Measurements from ENCODE around the gene SLC12A7. TPM values are rescaled to one million over a fixed set of nuclear protein-coding genes. Genes with fewer than 3 reads are reported as not detected.
"Not testable (repeated sequence)": the region's sequence is repeated elsewhere in the genome, so short reads cannot be mapped to it uniquely, and the experiment has no call there.

Gene SLC12A7
- total RNA-seq (2021; fragmentation: NEBNext Ultra II Directional; extraction: Animal tissue kit (Norgen Biotek cat#: 25700)), result under 1 TPM in 3 of 6 experiments, not detected in 3; 0.07 to 0.09 (median 0.09) TPM
- long read RNA-seq, result 0 reads

- no peaks in the 10 kb centered on the region for H3K4me1 Mint-ChIP-seq (ENCODE audit: low read depth)
- no peak within 1 kb of the TSS for H3K27ac Mint-ChIP-seq
- no peaks in the 10 kb centered on the region for H3K36me3 Mint-ChIP-seq (ENCODE audit: low read depth)
- H3K27me3 Mint-ChIP-seq (ENCODE audit: insufficient read depth), result peaks cover 23% of the 10 kb centered on the region
- no peak for DNase-seq
- H3K9me3 Mint-ChIP-seq, result no peaks in the 10 kb centered on the region
- no peak for TF ChIP-seq CTCF (IDR thresholded peaks at IDR 0.05)
- H3K4me3 Mint-ChIP-seq, result peak within 1 kb of the TSS; percentile 84
These were observed at the start of gene SLC12A7 for GRCh38 chr5:1111727-1112289. TSS of gene SLC12A7 (minus strand) at chr5:1112063. CDS start at chr5:1111991, 72 bp downstream.

GRCh38 chr5:1161108-1161832, 49.4 kb upstream of the SLC12A7 start:
- Mint-ChIP-seq H3K27ac (no peak overlapping the region), H3K9me3 (peaks cover 6% of the 10 kb centered on the region), H3K36me3 (ENCODE audit: low read depth) (no peaks in the 10 kb centered on the region; the same call in 1 of the 2 replicates), H3K4me1 (ENCODE audit: low read depth) (no peaks in the 10 kb centered on the region), H3K4me3 (no peak overlapping the region), H3K27me3 (ENCODE audit: insufficient read depth) (peaks cover 20% of the 10 kb centered on the region)
- TF ChIP-seq CTCF (IDR thresholded peaks at IDR 0.05), result no peak
- no peak for DNase-seq

- no peak for TF ChIP-seq CTCF (IDR thresholded peaks at IDR 0.05)
- no peaks in the 10 kb centered on the region for H3K4me1 Mint-ChIP-seq (ENCODE audit: low read depth)
- H3K36me3 Mint-ChIP-seq (ENCODE audit: low read depth), result no peaks in the 10 kb centered on the region; the same call in 1 of the 2 replicates
- DNase-seq, result no peak
- H3K27me3 Mint-ChIP-seq (ENCODE audit: insufficient read depth), result peaks cover 21% of the 10 kb centered on the region
- H3K9me3 Mint-ChIP-seq, result peaks cover 6% of the 10 kb centered on the region
- H3K27ac Mint-ChIP-seq, result no peak overlapping the region
- H3K4me3 Mint-ChIP-seq, result no peak overlapping the region
These were observed 48.0 kb upstream of the SLC12A7 start for GRCh38 chr5:1159774-1160406.

GRCh38 chr5:1159341-1159675, 47.4 kb upstream of the SLC12A7 start:
- TF ChIP-seq CTCF (IDR thresholded peaks at IDR 0.05), result no peak
- Mint-ChIP-seq H3K27me3 (ENCODE audit: insufficient read depth) (peaks cover 21% of the 10 kb centered on the region), H3K4me1 (ENCODE audit: low read depth) (no peaks in the 10 kb centered on the region), H3K9me3 (peaks cover 6% of the 10 kb centered on the region), H3K27ac (no peak overlapping the region), H3K4me3 (no peak overlapping the region), H3K36me3 (ENCODE audit: low read depth) (no peaks in the 10 kb centered on the region; the same call in 1 of the 2 replicates)
- DNase-seq, result no peak

- H3K4me3 Mint-ChIP-seq, result no peak overlapping the region
- no peaks in the 10 kb centered on the region; the same call in 1 of the 2 replicates for H3K36me3 Mint-ChIP-seq (ENCODE audit: low read depth)
- no peak for DNase-seq
- peaks cover 24% of the 10 kb centered on the region for H3K27me3 Mint-ChIP-seq (ENCODE audit: insufficient read depth)
- no peak overlapping the region for H3K27ac Mint-ChIP-seq
- peaks cover 6% of the 10 kb centered on the region for H3K9me3 Mint-ChIP-seq
- no peaks in the 10 kb centered on the region for H3K4me1 Mint-ChIP-seq (ENCODE audit: low read depth)
- no peak for TF ChIP-seq CTCF (IDR thresholded peaks at IDR 0.05)
These were observed 46.9 kb upstream of the SLC12A7 start for GRCh38 chr5:1158647-1159340.

- not testable (repeated sequence) for DNase-seq
These were observed 45.7 kb upstream of the SLC12A7 start for GRCh38 chr5:1157461-1157986.

More at GRCh38 chr5:1157461-1157986, 45.7 kb upstream of the SLC12A7 start:
- not testable (repeated sequence) for H3K4me1 Mint-ChIP-seq (ENCODE audit: low read depth); H3K4me3 Mint-ChIP-seq; H3K27ac Mint-ChIP-seq; H3K9me3 Mint-ChIP-seq; H3K36me3 Mint-ChIP-seq (ENCODE audit: low read depth)
- H3K27me3 Mint-ChIP-seq (ENCODE audit: insufficient read depth), result peaks cover 23% of the 10 kb centered on the region

All from HFFc6 (cell line).